Esophagus muscularis mucosa (tissue), 3 donors: ENCODE data around the gene ERBB2.

Source experiments
- CTCF ChIP-seq, 3 experiments: fragments of 200-600 bp in 2 of 3; fragments of 450-650 bp in 1 of 3; sonication (generic) in 2 of 3; IDR thresholded peaks; one replicate each; pipeline ENCODE4 v1.5.1; 2017 to 2019; ENCODE audit warnings: antibody characterized with exemption in 3 of 3, mild to moderate bottlenecking in 2 of 3, moderate library complexity in 1 of 3
- POLR2AphosphoS5 ChIP-seq, 2 donors: sonication (generic); formaldehyde crosslinking; IDR thresholded peaks; one replicate each; pipeline ENCODE4 v1.6.1; 2017; ENCODE audit warnings: antibody characterized with exemption in 2 of 2

GRCh38 chr17:39673335-39674081 is 26.4 kb upstream of the ERBB2 start:
- no peak for TF ChIP-seq CTCF (IDR thresholded peaks at IDR 0.05)
- no peak for TF ChIP-seq POLR2AphosphoS5 (IDR thresholded peaks at IDR 0.05)
